Ectodermal cell (in vitro differentiated cells): Measurements from ENCODE around the gene CST3.
"Not testable (repeated sequence)": the region's sequence is repeated elsewhere in the genome, so short reads cannot be mapped to it uniquely, and the experiment has no call there.

ENCODE experiments used
- H3K27ac ChIP-seq: 2 replicates; pipeline ENCODE4 v1.7.0; 2013; ENCODE audit warnings: mild to moderate bottlenecking, low read depth, low read length; ENCODE audit not compliant: insufficient read depth, poor library complexity, severe bottlenecking
- H3K27me3 ChIP-seq: 2 replicates; pipeline ENCODE4 v1.7.0; 2013; ENCODE audit warnings: mild to moderate bottlenecking, low read length; ENCODE audit not compliant: insufficient read depth, control insufficient read depth, poor library complexity, severe bottlenecking
- H3K36me3 ChIP-seq: one replicate; pipeline ENCODE4 v1.7.0; 2013; ENCODE audit warnings: low read length; ENCODE audit not compliant: control insufficient read depth, insufficient read depth
- H3K4me1 ChIP-seq: one replicate; pipeline ENCODE4 v1.7.0; 2013; ENCODE audit warnings: low read length; ENCODE audit not compliant: control insufficient read depth, insufficient read depth
- H3K4me3 ChIP-seq: 2 replicates; pipeline ENCODE4 v1.7.0; 2013; ENCODE audit warnings: low read depth, low read length, control low read depth; ENCODE audit not compliant: insufficient read depth
- H3K9me3 ChIP-seq: 2 replicates; pipeline ENCODE4 v1.7.0; 2013; ENCODE audit warnings: mild to moderate bottlenecking, low read length, moderate library complexity; ENCODE audit not compliant: control insufficient read depth
- WGBS, 2 experiments: methylation state at CpG; one replicate each; pipeline ENCODE4 v1.1.7; 2013; ENCODE audit warnings: missing lambda C conversion rate in 2 of 2; 5-methylcytosine and 5-hydroxymethylcytosine counted together

CST3 gene

GRCh38 chr20:23636182-23636907, 1.4 kb downstream of the CST3 start:
- no peaks in the 10 kb centered on the region for H3K36me3 ChIP-seq
- WGBS, 2 experiments: 79 to 82% methylated on average over 19 of the region's 19 CpGs
- H3K9me3 ChIP-seq: no peaks in the 10 kb centered on the region
- peaks cover 11% of the 10 kb centered on the region for H3K27me3 ChIP-seq
- H3K4me1 ChIP-seq: peaks cover 6% of the 10 kb centered on the region
- no peak overlapping the region for H3K27ac ChIP-seq
- peak overlapping the region; percentile 49 for H3K4me3 ChIP-seq

GRCh38 chr20:23635768-23636090, 2.0 kb downstream of the CST3 start:
- not testable (repeated sequence) for H3K9me3 ChIP-seq, H3K4me1 ChIP-seq, H3K4me3 ChIP-seq, H3K27ac ChIP-seq, H3K36me3 ChIP-seq
- H3K27me3 ChIP-seq: peaks cover 11% of the 10 kb centered on the region
- 67% methylated on average over 1 of the region's 2 CpGs; no CpG with 5 or more reads in 1 of the 2 experiments for WGBS, 2 experiments

GRCh38 chr20:23634985-23635767, 2.6 kb downstream of the CST3 start:
- no peak overlapping the region for H3K4me3 ChIP-seq
- H3K27ac ChIP-seq: no peak overlapping the region
- WGBS, 2 experiments: 85% methylated on average over 12 of the region's 12 CpGs
- peaks cover 11% of the 10 kb centered on the region for H3K27me3 ChIP-seq
- H3K9me3 ChIP-seq: no peaks in the 10 kb centered on the region
- H3K36me3 ChIP-seq: no peaks in the 10 kb centered on the region
- peaks cover 6% of the 10 kb centered on the region for H3K4me1 ChIP-seq

GRCh38 chr20:23634044-23634801, 3.5 kb downstream of the CST3 start:
- Histone ChIP-seq H3K27ac (no peak overlapping the region), H3K4me3 (no peak overlapping the region), H3K4me1 (peaks cover 6% of the 10 kb centered on the region), H3K27me3 (peaks cover 11% of the 10 kb centered on the region), H3K9me3 (no peaks in the 10 kb centered on the region), H3K36me3 (no peaks in the 10 kb centered on the region)
- WGBS, 2 experiments: 86 to 87% methylated on average over 8 of the region's 8 CpGs

- Histone ChIP-seq H3K4me1 (peaks cover 6% of the 10 kb centered on the region), H3K27me3 (peaks cover 11% of the 10 kb centered on the region), H3K27ac (no peak overlapping the region), H3K4me3 (no peak overlapping the region), H3K9me3 (no peaks in the 10 kb centered on the region), H3K36me3 (no peaks in the 10 kb centered on the region)
- 80 to 87% methylated on average over 8 of the region's 8 CpGs for WGBS, 2 experiments
These were observed 4.8 kb downstream of the CST3 start for GRCh38 chr20:23632711-23633573.

- no peaks in the 10 kb centered on the region for H3K9me3 ChIP-seq
- no peaks in the 10 kb centered on the region for H3K36me3 ChIP-seq
- H3K4me1 ChIP-seq: peaks cover 6% of the 10 kb centered on the region
- no peak overlapping the region for H3K4me3 ChIP-seq
- H3K27me3 ChIP-seq: peaks cover 11% of the 10 kb centered on the region
- WGBS, 2 experiments: 91 to 92% methylated on average over 12 of the region's 12 CpGs
- no peak overlapping the region for H3K27ac ChIP-seq
These were observed 5.6 kb downstream of the CST3 start for GRCh38 chr20:23631981-23632710.

- H3K36me3 ChIP-seq: no peaks in the 10 kb centered on the region
- peaks cover under 1% of the 10 kb centered on the region for H3K4me1 ChIP-seq
- H3K9me3 ChIP-seq: no peaks in the 10 kb centered on the region
- no peak overlapping the region for H3K27ac ChIP-seq
- no peak overlapping the region for H3K4me3 ChIP-seq
- H3K27me3 ChIP-seq: peaks cover 4% of the 10 kb centered on the region
- 93 to 98% methylated on average over 9 of the region's 9 CpGs for WGBS, 2 experiments
These were observed 6.4 kb downstream of the CST3 start for GRCh38 chr20:23631226-23631822.

GRCh38 chr20:23630392-23630849, 7.3 kb downstream of the CST3 start:
- no peak overlapping the region for H3K27ac ChIP-seq
- 91 to 93% methylated on average over 4 of the region's 4 CpGs for WGBS, 2 experiments
- no peaks in the 10 kb centered on the region for H3K36me3 ChIP-seq
- no peak overlapping the region for H3K4me3 ChIP-seq
- H3K4me1 ChIP-seq: peaks cover 4% of the 10 kb centered on the region
- H3K27me3 ChIP-seq: no peaks in the 10 kb centered on the region
- no peaks in the 10 kb centered on the region for H3K9me3 ChIP-seq
